ENCODE results near the gene EYS. TPM values are rescaled to one million over a fixed set of nuclear protein-coding genes. Genes with fewer than 3 reads are reported as not detected.

The EYS gene
- total and polyA plus RNA-seq, 8 donors: 0.55 to 0.58 TPM; not detected in 6

DNA sequence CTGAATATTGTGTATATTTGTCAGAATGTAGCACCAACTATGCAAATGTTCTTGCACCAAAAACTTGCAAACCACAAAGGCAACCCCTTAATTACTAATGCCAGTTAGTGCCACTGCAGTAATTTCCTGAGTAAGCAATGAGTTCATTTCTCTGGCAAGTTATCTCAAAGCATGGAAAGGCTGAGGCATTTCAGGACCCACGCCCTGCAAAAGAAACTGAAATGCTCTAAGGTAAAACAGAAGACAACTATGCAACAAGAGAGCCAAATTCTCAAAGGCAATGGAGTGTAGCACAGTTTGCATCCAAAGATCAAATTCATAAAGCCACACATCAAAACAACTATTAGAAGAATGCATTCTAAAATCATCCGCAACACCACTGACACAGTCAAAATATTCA, 994.4 kb downstream of the EYS start:
- no peak overlapping the region for H3K4me3 ChIP-seq
- WGBS, 5 donors: 39 to 50% (median 45%) methylated on average over 2 of the region's 2 CpGs
- no peaks in the 10 kb centered on the region for H3K36me3 ChIP-seq
- intact Hi-C loops (cut with DNase I; ENCODE audit: low total_unique reads): no loop called here
- no peaks in the 10 kb centered on the region for H3K9me3 ChIP-seq
- H3K27ac ChIP-seq: no peak overlapping the region
- no peaks in the 10 kb centered on the region for H3K4me1 ChIP-seq
- no peak for TF ChIP-seq POLR2AphosphoS5 (IDR thresholded peaks at IDR 0.05)
- TF ChIP-seq POLR2A (IDR thresholded peaks at IDR 0.05): no peak
- TF ChIP-seq, protein P1, sequence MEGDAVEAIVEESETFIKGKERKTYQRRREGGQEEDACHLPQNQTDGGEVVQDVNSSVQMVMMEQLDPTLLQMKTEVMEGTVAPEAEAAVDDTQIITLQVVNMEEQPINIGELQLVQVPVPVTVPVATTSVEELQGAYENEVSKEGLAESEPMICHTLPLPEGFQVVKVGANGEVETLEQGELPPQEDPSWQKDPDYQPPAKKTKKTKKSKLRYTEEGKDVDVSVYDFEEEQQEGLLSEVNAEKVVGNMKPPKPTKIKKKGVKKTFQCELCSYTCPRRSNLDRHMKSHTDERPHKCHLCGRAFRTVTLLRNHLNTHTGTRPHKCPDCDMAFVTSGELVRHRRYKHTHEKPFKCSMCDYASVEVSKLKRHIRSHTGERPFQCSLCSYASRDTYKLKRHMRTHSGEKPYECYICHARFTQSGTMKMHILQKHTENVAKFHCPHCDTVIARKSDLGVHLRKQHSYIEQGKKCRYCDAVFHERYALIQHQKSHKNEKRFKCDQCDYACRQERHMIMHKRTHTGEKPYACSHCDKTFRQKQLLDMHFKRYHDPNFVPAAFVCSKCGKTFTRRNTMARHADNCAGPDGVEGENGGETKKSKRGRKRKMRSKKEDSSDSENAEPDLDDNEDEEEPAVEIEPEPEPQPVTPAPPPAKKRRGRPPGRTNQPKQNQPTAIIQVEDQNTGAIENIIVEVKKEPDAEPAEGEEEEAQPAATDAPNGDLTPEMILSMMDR (IDR thresholded peaks at IDR 0.05): no peak
- TF ChIP-seq EP300 (IDR thresholded peaks at IDR 0.05): no peak
- DNase-seq: no peak
- no peaks in the 10 kb centered on the region for H3K27me3 ChIP-seq

DNA sequence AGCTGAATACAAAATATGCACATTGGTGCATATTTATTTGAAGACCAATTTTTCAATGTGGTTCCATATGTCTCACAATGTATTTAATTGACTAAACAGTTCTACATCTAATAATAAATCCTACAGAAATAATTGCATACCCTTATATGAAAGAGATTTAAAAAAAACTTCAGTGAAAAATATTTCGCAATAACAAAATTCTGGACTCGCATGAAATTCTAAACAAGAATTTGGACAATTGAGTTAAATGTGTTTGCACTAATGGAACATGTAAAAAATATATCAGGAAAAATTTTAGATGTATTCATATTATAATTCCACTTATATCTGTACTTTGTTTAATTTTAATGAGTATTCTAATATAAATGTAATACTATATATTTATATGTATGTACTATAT, 1003.1 kb downstream of the EYS start:
- H3K36me3 ChIP-seq: no peaks in the 10 kb centered on the region
- no peak overlapping the region for H3K4me3 ChIP-seq
- WGBS, 5 donors: 46 to 69% (median 48%) methylated on average over 2 of the region's 2 CpGs
- H3K27me3 ChIP-seq: no peaks in the 10 kb centered on the region
- no peak for DNase-seq
- H3K27ac ChIP-seq: no peak overlapping the region
- intact Hi-C loops (cut with DNase I; ENCODE audit: low total_unique reads): no loop called here
- H3K4me1 ChIP-seq: no peaks in the 10 kb centered on the region
- no peaks in the 10 kb centered on the region for H3K9me3 ChIP-seq
- no peak for TF ChIP-seq POLR2A (IDR thresholded peaks at IDR 0.05)
- TF ChIP-seq, protein P1 (IDR thresholded peaks at IDR 0.05): no peak
- no peak for TF ChIP-seq POLR2AphosphoS5 (IDR thresholded peaks at IDR 0.05)
- no peak for TF ChIP-seq EP300 (IDR thresholded peaks at IDR 0.05)

DNA sequence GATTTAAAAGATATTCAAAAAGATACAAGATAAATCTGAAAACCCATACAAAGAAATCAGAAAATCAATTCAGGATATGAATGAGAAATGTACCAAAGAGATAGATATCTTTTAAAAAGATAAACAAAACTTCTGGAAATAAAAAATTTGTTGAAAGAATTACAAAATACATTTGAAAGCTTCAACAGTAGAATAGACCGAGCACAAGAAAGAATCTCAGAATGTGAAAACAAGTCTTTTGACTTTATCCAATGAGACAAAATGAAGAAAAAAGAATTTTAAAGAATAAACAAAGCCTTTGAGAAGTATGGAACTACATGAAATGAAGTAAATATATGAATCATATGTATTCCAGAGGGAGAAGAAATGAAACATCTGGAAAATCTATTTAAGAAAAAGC, 1011.0 kb downstream of the EYS start:
- intact Hi-C loops (cut with DNase I; ENCODE audit: low total_unique reads): no loop called here
- TF ChIP-seq, protein P1 (IDR thresholded peaks at IDR 0.05): no peak
- TF ChIP-seq EP300 (IDR thresholded peaks at IDR 0.05) (no peak), POLR2AphosphoS5 (IDR thresholded peaks at IDR 0.05) (no peak), POLR2A (IDR thresholded peaks at IDR 0.05) (no peak)
- Histone ChIP-seq H3K27me3 (no peaks in the 10 kb centered on the region), H3K9me3 (peaks cover 4 to 19% (median 14%) of the 10 kb centered on the region in 4 donors), H3K27ac (no peak overlapping the region), H3K4me3 (no peak overlapping the region), H3K4me1 (no peaks in the 10 kb centered on the region), H3K36me3 (no peaks in the 10 kb centered on the region)
- no peak for DNase-seq
- WGBS, 5 donors: 88 to 99% (median 91%) methylated on average over 1 of the region's 1 CpG

DNA sequence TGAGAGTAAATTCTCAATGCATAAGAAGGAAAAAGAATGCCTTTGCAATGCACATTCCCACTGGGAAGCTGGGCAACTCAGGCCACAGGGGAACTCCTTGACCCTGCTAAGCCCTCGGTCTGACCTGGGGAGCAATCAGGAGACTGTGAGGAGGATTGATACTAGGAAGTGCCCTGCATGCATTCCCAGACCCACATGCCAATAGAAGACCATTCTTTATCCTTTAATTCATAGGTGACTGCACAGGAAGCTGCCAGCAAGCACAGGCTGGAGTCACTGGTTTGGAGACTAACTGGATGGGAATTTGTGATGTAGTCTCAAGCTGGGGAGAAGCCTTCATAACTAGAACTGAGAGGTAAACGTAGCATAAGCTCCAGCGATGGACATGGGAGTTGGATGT, 1012.7 kb downstream of the EYS start:
- Histone ChIP-seq H3K36me3 (no peaks in the 10 kb centered on the region), H3K27me3 (no peaks in the 10 kb centered on the region), H3K4me3 (no peak overlapping the region), H3K9me3 (peaks cover 8 to 19% (median 14%) of the 10 kb centered on the region in 4 donors), H3K27ac (no peak overlapping the region), H3K4me1 (no peaks in the 10 kb centered on the region)
- intact Hi-C loops (cut with DNase I; ENCODE audit: low total_unique reads): no loop called here
- WGBS, 5 donors: 76 to 86% (median 83%) methylated on average over 3 of the region's 3 CpGs
- DNase-seq: no peak
- TF ChIP-seq, protein P1 (IDR thresholded peaks at IDR 0.05): no peak
- TF ChIP-seq POLR2A (IDR thresholded peaks at IDR 0.05): no peak
- no peak for TF ChIP-seq EP300 (IDR thresholded peaks at IDR 0.05)
- no peak for TF ChIP-seq POLR2AphosphoS5 (IDR thresholded peaks at IDR 0.05)

All from stomach (tissue), 9 donors.